Regular cardiac myocyte (primary cell): ENCODE results near the gene UCK2. TPM values are rescaled to one million over a fixed set of nuclear protein-coding genes. Genes with fewer than 3 reads are reported as not detected.

Experiments
- total RNA-seq: library from RNA; depleted of rRNA; stranded (reverse); fragments of >200 nt; gene quantifications from 2 replicates; pipeline ENCODE4 v1.2.3, GENCODE V29; 2014

The UCK2 gene
- 88.2 and 142 TPM in 2 replicates for total RNA-seq

DNA sequence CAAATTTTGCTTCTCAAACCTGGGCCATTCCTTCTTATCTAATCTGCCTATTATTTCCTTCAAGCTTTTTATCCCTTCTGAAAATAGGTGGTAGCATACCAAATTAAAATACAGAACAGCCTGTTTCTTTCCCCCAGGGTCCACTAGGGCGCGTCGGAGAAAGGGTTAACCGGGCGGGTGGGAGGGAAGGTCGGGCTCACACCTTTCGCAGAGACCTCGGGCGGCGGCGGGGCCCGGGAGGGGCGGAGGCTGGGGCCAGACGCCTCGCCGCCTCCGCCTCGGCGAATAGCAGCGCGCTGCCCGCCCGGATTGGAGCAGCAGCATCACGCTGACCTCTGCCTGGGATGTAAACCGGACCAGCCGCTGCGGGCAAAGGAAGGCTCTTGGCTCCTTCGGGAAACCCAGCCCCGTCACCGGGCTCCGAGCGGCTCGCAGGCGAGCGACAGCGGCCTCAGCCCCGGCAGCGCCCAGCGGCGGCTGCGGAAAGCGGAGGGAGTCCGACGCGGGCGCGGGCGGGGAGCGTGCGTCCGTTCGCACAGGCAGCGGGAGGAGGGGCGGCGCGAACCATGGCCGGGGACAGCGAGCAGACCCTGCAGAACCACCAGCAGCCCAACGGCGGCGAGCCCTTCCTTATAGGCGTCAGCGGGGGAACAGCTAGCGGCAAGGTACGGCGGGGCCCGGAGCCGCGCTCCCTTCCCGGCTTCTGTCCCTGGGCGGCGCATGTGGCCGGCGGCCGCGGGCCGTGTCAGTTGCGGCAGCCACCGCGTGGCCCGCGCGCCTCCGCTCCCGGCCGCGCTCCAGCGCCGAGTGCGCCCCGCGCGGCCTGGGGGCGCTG is at the start of gene UCK2:
UCK2 (plus strand) TSS at position 347 of the 835 bp plus-strand sequence; CDS start at position 567, 220 bp downstream.

Other genes starting within 250 kb of the UCK2 start
- 129 and 185 TPM in 2 replicates for gene MGST3, start 196.4 kb upstream of the UCK2 start, total RNA-seq
- gene ALDH9A1, start 129.1 kb upstream of the UCK2 start, total RNA-seq: 116 and 154 TPM in 2 replicates
- gene TMCO1, start 58.7 kb upstream of the UCK2 start, total RNA-seq: 101 and 110 TPM in 2 replicates